NCI-H2196 (cell line): Measurements from ENCODE around the gene TAF1B.

Source experiments
- DNase-seq: peaks from one replicate; lab custom pipeline; 2025; ENCODE audit not compliant: unreplicated experiment; lab: John Stamatoyannopoulos, UW

Gene TAF1B

DNA sequence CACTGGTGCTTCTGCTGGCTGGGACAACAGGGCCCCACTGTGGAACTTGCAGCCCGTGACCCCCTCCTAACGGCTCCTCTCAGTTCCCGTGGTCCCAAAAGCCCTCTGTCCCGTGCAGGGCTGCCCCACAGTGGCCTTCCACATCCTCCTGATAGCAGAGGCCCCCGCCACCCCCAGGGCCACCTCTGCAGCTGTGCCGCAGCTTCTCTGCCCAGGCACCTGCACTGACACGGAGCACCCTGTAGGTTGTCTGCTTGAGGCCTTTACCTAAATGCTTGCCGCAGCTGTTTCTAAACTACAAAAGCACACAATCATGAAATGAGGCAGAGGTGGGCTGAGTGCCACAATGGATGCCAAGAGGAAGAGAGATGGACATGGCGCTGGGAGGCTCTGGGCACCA is 94.7 kb downstream of the TAF1B start:
- no peak for DNase-seq

GRCh38 chr2:9939587-9940485 is 96.6 kb downstream of the TAF1B start:
- DNase-seq: no peak

DNA sequence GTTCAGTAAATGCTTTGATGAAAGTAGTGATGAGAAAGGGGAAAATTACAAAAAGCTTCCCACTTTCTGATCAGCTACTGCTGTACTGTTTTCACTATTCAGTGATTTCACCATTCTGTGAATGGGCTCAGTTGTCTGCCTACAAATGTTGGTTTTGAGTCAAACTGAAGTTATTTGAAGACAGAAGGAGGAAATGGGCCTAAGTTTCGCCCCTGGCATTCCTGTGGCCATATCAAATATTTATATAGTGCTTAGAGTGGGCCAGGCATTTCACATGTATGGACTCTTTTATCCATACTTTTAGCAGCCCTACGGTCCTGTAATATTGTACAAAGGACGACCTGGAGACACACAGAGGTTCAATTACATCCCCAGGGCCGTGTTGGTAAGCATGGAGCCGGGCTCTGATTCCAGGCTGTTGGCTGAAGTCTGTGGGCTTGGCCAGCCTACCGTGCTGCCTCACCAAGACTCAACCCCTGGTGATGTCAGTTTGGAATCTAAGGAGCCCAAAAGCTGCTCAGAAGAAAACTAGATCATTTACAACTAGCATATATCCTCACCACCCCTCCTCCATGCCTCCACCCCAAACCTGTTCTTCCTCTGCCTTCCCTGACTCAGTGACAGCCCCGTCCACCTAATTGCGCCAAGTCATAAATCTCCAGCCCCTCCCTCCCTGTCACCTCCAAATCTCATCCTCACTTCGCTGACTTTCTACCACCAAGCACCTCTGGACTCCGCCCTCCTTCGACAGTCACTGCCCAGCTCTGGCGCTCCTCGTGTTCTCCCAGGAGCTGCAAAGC is 98.1 kb downstream of the TAF1B start:
- DNase-seq: no peak

GRCh38 chr2:9941996-9942390 is 98.7 kb downstream of the TAF1B start:
- DNase-seq: no peak

GRCh38 chr2:9944330-9944758 is 101.1 kb downstream of the TAF1B start:
- DNase-seq: no peak

- no peak for DNase-seq
Observed at GRCh38 chr2:9945596-9945995, 102.3 kb downstream of the TAF1B start.

DNA sequence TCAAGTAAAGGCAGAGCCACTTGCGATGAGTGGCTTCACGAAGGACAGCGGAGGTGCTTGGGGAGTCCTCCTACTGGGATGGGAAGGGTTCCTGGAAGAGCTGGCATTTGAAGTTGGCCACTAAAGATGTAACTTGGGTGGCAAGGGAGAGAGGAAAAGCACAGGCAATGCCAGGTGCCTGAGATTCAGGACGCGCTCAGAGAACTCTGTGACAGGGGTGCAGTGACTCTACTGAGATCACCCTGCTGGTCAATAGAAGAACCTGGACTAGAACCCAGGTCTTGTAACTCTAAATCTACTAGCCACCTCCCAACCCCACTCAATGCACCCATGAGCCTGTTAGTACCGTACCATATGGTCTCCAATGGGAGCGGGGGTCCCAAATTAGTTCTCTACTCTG is 102.8 kb downstream of the TAF1B start:
- DNase-seq: no peak

DNA sequence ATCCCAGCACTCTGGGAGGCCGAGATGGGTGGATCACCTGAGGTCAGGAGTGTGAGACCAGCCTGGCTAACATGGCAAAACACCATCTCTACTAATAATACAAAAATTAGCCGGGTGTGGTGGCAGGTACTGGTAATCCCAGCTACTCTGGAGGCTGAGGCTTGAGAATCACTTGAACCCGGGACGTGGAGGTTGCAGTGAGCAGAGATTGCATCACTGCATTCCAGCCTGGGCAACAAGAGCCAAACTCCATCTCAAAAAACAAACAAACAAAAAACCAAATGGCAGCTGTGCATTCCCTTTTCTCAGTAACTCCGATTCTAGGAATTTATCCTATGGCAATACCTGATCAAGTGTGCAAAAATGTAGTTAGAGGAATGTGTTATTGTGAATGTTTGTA is 103.5 kb downstream of the TAF1B start:
- DNase-seq: no peak

GRCh38 chr2:9948721-9949120 is 105.4 kb downstream of the TAF1B start:
- no peak for DNase-seq

DNA sequence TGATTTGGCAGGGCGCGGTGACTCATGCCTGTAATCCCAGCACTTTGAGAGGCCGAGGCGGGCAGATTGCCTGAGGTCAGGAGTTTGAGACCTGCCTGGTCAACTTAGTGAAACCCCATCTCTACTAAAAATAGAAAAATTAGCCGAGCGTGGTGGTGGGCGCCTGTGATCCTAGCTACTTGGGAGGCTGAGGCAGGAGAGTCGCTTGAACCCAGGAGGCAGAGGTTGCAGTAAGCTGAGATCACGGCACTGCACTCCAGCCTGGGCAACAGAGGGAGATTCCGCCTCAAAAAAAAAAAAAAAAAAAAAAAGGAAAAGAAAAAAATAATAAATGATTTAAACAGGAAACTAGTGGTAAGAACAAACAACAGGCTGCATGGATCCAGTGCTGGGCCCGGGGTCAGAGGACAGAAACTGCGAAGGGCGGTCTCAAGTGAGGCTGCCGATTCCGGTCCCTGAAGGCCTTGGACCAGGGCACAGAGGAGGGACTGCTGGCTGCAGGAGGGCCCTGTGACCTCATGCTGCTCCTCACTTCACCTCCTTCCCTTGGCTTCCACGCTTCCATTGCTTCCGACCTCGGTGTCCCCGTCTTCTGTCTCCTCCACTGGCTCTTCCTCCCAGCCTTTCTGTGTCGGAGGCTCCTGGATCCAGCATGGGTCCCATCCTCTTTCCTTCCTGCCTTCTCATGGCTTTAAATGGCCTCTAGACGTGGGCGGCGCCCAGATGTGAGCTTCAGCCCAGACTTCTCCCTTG is 106.1 kb downstream of the TAF1B start:
- DNase-seq: no peak

DNA sequence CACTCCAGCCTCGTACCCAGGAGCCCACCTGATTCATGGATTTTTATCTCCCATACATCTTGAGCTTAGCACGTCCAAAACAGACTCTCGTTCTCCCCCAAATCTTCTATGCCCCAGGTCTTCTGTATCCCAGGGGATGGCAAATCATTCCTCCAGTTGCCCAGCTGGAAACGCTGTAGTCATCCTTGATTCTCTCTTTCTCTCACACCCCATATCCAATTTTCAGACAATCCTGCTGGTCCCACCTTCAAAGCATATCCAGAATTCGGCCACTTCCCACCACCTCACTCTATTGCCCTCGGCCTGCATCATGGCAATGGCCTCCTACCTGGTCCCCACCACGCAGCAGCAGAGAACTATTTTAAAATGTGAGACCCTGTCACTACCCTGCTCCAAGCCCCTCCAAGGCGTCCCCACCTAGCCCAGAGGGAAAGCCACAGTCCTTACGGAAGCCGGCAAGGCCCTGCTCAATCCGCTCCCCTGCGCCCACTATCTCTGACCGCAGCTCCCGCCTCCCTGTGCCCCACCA is 106.8 kb downstream of the TAF1B start:
- no peak for DNase-seq

GRCh38 chr2:9950521-9951271 is 107.4 kb downstream of the TAF1B start:
- peak; percentile 49 for DNase-seq

GRCh38 chr2:9951272-9951521 is 107.9 kb downstream of the TAF1B start:
- no peak for DNase-seq

DNA sequence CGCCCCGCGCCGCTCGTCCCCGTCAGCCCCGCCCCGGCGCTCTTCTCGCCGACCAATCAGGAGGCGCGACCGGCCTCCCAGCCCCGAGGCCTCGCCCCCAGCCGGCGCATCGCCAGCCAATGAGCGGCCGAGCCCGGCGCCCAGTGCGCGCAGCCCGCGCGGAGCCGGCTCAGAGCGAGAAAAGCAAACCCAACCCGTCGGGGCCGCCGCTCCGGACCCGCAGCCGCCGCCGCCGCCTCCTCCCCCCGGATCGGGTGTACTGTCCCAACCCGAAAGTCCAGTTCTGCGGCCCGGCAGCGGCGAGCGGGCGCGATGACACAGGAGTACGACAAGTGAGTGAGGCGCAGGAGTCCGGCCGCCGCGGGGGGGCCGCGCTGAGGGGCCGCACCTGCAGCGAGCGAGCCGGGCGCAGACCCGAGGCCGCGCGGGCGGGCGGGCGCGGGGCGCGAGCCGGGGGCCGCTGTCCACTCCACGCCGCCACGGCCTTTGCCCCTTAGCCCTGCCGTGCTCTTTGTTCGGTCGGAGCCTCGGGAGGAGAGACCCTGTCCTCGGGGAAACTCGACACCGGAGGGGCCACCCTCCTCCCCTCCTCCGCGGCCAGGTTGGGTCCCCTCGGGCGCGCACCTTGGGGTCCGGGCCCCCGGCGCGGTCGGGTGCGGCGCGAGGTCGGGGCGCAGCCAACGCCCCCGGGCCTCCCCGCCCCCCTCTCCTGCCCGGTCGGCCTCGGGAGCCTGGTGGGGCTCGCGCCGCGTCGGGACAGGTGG is 108.4 kb downstream of the TAF1B start, which contains the start of gene GRHL1:
TSS of gene GRHL1 (plus strand) at position 172 of the 764 bp plus-strand sequence. CDS start at position 313, 141 bp downstream.
- DNase-seq: peak; percentile 96

- DNase-seq: no peak
Observed at GRCh38 chr2:9952286-9952737, 109.0 kb downstream of the TAF1B start.

GRCh38 chr2:9952856-9953503 is 109.7 kb downstream of the TAF1B start:
- no peak for DNase-seq

GRCh38 chr2:9954136-9954535 is 110.9 kb downstream of the TAF1B start:
- no peak for DNase-seq

GRCh38 chr2:9958057-9958456 is 114.8 kb downstream of the TAF1B start:
- no peak for DNase-seq

DNA sequence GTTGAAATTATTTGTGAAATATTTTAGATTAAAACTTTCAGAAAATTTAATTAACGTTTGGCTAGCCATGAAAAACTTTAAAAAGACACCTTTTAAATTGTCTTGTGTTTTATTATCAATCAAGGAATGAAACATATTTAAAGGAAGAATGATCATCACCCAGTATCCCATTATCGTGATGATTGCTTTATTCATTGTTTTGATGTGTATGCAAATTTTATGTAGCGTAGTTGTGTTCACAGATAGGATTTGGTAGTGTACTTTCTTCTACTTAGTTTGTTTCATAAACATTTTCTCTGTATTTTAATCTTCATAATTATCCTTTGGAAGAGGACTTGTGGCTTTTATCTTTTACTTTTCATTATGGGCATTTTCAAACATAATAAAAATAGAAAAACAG is 116.0 kb downstream of the TAF1B start:
- no peak for DNase-seq
